GM21515 (cell line): ENCODE data around the gene CALN1.
"Not testable (repeated sequence)": the region's sequence is repeated elsewhere in the genome, so short reads cannot be mapped to it uniquely, and the experiment has no call there.

Source experiments
- ATAC-seq: cut with Tn5 transposase; IDR thresholded peaks from one replicate; pipeline ENCODE4 v1.9.1; 2021; ENCODE audit not compliant: unreplicated experiment

The CALN1 gene

GRCh38 chr7:71822406-71822805 lies 589.7 kb downstream of the CALN1 start:
- not testable (repeated sequence) for ATAC-seq

DNA sequence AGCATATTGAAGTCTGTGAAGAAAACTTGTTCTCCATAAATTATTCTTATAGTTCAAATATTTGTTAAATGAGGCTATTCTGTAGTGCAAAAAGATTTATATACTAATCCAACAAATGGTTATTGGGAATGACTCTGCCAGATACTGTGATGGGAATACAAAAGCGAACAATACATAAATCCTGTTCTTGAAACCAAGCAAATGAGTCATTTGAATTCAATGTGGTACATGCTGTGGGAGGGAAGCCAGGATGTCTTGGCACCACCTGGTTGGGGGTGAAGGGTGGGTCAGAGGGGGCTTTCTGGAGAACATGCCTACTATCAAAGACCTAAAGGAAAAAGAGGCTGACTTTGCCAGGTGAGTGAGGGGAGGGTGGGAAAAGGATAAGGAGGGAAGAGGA lies 594.2 kb downstream of the CALN1 start:
- ATAC-seq, result no peak

GRCh38 chr7:71808115-71808514 lies 604.0 kb downstream of the CALN1 start:
- no peak for ATAC-seq

DNA sequence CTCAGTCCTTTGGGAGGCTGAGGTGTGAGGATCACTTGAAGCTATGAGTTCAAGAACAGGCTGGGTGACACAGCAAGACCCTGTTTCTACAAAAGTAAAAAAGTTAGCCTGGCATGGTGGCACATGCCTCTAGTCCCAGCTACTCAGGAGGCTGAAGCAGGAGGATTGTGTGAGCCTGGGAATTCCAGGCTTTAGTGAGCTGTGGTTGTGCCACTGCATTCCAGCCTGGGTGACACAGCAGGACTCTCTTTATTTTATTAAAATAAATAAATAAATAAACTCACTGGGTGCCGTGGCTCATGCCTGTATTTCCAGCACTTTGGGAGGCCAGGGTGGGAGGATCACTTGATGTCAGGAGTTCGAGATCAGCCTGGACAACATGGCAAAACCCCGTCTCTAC lies 607.9 kb downstream of the CALN1 start:
- no peak for ATAC-seq

GRCh38 chr7:71801976-71802375 lies 610.2 kb downstream of the CALN1 start:
- no peak for ATAC-seq

GRCh38 chr7:71800321-71800720 lies 611.8 kb downstream of the CALN1 start:
- no peak for ATAC-seq

DNA sequence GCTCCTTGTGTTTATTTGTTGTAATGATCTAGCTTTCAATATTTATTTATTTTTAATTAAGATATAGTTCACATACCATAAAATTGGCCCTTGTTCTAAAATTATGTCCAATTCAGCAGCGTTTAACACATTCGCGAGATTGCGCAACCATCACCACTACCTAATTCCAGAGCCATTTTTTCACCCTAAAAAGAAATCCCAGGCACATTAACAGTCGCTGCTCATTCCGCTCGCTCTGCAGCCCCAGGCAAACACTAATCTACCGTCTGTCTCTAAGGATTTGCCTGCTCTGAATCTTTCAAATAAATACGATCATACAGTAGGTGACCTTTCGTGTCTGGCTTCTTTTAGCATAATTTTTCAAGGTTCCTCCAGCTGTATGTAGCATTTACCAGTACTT lies 616.7 kb downstream of the CALN1 start:
- no peak for ATAC-seq

- no peak for ATAC-seq
Measured at GRCh38 chr7:71793251-71793650, 618.9 kb downstream of the CALN1 start.

GRCh38 chr7:71787513-71787912 lies 624.6 kb downstream of the CALN1 start:
- no peak for ATAC-seq

DNA sequence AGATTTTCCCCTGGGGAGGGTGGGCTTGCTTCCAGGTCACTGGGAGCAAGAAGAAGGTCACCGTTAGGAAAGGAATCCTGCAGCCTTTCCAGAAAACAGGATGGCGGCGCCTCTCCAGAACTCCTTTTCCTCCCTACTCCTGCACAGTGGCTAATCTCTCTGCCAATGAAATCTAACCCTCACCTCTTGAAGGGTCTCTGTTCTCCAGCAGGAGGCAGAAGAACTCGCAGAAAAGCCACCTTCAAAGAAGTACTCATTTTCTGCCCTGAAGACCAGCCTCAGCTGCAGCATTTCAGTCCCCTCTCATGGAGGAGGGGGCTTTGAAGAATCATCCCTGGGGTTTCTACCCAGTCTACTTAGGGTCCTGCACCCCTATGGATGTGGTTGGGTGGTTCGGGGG lies 626.9 kb downstream of the CALN1 start:
- no peak for ATAC-seq

DNA sequence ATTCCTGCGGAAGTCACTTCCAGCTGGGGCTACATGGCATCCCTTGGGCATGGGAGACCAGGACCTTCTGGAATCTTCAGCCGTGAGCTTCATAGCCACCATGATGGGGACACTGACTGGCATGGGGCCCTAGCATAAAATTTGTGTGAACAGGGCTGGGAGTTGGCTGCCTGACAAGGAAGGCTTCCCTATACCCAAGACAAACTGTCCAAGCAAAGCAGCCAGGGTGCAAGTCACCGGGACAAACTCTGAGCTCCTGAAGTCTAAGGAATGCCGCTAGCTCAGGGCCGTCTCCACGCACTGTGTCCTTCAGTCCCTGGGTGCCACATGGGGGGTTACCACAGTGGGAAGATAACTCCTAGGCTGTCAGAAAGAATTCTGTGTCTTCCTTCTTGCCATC lies 627.4 kb downstream of the CALN1 start:
- ATAC-seq, result no peak

DNA sequence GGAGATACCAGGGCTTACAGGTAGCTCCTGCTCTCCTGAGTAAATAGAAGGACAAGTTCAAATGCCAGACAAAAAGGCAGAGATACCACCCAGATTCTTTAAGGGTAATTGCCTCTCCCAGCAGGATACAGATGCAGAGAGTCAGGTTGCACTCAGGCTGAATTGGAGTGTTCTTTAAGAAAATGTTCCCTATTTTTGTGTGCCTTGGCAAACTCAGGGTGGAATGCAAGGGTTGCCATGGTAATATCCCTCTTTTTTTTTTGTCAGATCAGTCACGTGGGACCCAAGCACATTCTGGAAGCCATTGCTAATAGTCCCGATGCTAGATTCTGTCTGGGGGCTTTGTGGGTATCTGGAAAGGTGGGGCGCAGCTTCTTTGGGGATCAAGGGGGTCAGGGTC lies 628.0 kb downstream of the CALN1 start:
- ATAC-seq, result no peak

GRCh38 chr7:71783779-71784178 lies 628.4 kb downstream of the CALN1 start:
- ATAC-seq, result no peak

DNA sequence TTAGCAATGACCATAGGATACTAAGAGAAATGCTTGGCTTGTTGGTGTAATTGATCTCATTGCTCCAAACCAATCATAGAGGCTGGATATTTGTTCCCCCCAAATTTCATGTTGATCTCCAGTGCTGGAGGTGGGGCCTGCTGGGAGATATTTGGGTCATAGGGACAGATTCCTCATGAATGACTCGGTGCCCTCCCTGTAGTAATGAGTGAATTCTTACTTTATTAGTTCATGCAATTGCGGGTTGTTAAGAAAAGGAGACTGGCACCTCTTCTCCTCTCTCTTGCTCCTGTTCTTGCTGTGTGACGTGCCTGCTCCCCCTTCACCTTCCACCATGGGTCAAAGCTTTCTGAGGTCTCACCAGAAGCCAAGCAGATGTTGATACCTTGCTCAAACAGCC lies 630.1 kb downstream of the CALN1 start:
- no peak for ATAC-seq

GRCh38 chr7:71780282-71780681 lies 631.9 kb downstream of the CALN1 start:
- ATAC-seq, result no peak

DNA sequence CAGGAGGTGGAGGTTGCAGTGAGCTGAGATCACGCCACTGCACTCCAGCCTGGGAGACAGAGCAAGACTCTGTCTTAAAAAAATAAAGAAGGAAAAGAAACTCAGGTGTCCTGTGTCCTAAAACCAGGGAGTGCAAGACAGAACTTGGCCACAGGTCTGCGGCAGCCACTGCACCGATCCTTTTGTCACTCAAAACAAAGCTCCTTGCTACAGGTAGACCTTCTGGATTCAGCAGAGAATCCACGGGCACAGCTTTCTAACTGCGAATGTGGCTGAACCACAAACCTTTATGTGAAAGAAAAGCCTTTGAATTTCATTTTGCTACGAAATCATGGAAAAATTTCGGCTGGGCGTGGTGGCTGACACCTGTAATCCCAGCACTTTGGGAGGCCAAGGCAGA lies 634.9 kb downstream of the CALN1 start:
- no peak for ATAC-seq

- ATAC-seq, result no peak
Measured at GRCh38 chr7:71776726-71777125, 635.4 kb downstream of the CALN1 start.

DNA sequence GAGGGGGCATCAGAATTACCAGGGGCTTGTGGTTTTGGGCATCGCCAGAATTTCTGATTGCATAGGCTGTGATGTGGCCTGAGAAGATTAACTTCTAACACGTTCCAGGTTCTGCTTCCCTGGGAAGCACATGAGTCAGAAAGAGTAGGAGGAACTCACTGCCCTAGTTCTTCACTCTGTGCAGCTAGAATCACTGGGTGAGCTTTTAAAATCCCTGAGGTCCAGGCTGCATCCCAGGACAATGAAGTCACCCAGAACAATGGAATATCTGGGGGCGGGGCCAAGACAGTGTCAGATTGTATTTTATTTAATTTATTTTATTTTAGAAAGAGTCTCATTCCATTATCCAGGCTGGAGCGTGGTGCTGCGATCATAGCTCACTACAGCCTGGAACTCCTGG lies 636.5 kb downstream of the CALN1 start:
- no peak for ATAC-seq

GRCh38 chr7:71772779-71773178 lies 639.4 kb downstream of the CALN1 start:
- ATAC-seq, result no peak

DNA sequence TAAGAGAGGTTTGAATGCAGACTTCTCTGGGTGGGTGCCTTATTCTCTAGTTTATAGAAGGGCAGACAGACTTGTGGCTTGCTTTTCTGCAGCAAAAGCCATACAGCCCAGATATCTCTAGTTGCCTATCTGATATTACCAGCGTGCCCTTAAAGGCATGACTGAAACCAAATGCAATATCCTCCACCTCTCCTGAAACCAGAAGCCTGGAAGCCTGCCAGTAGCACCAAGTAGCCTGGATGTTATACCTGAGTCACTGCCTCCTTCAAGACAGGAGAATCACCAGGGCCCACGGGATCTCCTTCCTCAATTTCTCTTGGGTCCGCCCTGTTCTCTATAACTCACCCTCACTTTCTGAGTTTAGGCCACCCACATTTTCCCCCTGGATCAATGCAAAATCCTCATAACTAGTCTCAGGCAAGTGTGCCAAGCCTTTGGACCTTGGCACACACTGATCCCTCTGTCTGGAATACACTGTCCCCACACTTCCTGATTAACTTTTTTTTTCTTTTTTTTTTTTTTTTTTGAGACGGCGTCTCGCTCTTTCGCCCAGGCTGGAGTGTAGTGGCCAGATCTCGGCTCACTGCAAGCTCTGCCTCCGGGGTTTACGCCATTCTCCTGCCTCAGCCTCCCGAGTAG lies 641.8 kb downstream of the CALN1 start:
- no peak for ATAC-seq

DNA sequence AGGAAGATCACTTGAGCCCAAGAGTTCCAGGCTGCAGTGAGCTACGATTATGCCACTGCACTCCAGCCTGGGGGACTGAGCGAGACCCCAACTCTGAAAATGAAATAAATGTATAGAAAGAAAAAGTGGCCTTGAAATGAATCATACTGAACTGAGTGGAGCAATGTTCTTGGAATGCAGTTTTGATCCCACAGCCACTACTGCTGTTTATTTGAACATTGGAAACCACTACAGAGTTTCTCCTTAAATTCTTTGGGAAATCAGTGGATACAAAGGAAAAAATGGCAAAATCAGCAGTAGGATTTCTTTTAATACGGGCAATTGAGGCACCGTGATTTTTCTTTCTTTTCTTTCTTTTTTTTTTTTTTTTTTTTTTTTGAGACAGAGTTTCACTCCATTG lies 642.8 kb downstream of the CALN1 start:
- no peak for ATAC-seq

- no peak for ATAC-seq
Measured at GRCh38 chr7:71768450-71768849, 643.7 kb downstream of the CALN1 start.

DNA sequence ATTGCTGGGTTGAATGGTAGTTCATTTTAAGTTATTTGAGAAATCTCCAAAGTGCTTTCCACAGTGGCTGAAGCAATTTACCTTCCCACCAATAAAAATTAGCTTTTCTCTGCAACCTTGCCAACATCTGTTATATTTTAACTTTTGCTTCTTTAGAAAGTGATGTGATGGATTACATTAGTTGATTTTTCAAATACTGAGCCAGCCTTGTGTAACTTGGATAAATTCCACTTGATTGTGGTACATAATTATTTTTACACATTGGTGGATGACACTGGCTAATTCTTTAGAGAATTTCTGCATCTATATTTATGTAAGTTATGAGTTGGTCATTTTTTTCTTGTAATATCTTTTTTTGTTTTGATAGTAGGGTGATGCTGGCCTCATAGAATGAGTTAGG lies 646.1 kb downstream of the CALN1 start:
- ATAC-seq, result no peak

GRCh38 chr7:71761336-71761735 lies 650.8 kb downstream of the CALN1 start:
- ATAC-seq, result no peak
